MV-4-11 (cell line): ENCODE data around the gene SPNS1.

Source experiments
- DNase-seq: peaks from one replicate; lab custom pipeline; 2025; lab: John Stamatoyannopoulos, UW

SPNS1 gene

DNA sequence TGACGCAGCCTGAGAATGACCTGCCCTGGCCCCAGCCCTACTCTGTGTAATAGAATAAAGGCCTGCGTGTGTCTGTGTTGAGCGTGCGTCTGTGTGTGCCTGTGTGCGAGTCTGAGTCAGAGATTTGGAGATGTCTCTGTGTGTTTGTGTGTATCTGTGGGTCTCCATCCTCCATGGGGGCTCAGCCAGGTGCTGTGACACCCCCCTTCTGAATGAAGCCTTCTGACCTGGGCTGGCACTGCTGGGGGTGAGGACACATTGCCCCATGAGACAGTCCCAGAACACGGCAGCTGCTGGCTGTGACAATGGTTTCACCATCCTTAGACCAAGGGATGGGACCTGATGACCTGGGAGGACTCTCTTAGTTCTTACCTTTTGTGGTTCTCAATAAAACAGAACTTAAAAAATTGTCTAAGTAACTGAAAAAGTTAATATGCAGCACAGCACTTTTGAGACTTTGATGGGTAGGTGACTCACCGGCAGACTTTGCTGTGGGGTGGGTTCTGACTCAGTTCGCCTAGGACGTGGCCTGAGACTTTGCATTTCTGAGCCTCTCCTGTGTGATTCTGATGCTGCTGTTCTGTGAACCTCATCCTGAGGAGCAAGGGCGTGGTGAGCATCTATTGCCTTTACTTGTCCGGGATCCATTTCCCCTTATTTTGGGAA, 15.9 kb downstream of the SPNS1 start:
- DNase-seq = no peak

- no peak for DNase-seq
These were observed 17.1 kb downstream of the SPNS1 start for GRCh38 chr16:28991687-28992086.

GRCh38 chr16:28992496-28992895, 17.9 kb downstream of the SPNS1 start:
- DNase-seq = no peak

GRCh38 chr16:28998837-28999236, 24.3 kb downstream of the SPNS1 start:
- no peak for DNase-seq

DNA sequence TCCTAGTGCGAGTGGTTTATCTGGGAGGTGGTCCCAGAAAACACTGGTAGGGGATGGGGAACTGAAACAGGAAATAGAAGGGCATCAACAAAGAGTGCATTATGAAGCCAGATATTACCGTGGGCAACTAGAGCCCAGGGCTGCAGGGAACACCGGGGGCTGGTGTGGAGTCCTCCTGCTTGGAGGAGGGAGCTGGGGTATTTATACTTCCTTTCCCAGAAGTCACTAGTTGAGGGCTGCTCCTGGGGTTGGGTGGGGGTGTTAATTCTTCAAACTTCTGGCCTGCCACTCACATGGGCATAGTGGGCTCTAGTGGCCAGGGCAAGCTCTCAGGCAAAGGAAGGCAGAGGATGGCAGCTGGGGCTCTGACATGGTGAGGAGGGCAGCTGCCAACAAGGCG, 25.0 kb downstream of the SPNS1 start:
- DNase-seq = peak; percentile 24

DNA sequence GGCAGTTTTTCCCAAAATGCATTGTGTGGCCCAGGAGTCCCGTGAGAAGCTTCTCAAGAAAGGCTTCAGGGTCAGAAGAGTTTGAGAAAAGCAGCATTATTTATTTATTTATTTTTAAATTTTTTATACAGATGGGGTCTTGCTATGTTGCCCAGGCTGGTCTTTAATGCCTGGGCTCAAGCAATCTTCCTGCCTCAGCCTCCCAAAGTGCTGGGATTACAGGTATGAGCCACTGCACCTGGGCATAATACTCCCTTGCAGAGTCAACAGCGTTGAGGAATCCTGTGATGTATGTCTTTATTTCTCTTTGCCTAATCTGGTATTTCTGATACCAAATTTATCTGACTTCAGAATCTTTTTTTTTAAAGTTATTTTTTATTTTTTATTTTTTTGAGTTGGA, 25.4 kb downstream of the SPNS1 start:
- no peak for DNase-seq

DNA sequence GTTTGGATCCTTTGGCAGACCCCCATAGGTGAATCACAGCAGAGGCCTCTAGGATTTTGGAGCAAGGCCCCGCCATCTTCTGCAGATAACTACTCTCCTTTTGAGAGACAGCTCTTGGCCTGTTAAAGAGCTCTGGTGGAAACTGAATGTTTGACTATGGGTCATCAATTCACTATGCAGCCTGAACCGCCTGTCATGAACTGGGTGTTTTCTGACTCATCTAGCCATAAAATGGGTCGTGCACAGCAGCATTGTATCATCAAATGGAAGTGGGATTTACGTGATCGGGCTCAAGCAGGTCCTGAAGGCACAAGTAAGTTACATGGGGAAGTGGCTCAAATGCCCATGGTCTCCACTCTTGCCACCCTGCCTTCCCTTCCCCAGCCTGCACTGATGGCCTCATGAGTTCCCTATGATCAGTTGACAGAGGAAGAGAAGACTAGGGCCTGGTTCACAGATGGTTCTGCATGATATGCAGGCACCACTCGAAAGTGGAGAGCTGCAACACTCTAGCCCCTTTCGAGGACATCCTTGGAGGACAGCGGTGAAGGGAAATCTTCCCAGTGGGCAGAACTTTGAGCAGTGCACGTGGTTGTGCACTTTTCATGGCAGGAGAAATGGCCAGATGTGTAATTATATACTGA, 30.0 kb downstream of the SPNS1 start:
- DNase-seq = peak; percentile 49

- DNase-seq = peak; percentile 61
These were observed 33.4 kb downstream of the SPNS1 start for GRCh38 chr16:29007730-29008593.

DNA sequence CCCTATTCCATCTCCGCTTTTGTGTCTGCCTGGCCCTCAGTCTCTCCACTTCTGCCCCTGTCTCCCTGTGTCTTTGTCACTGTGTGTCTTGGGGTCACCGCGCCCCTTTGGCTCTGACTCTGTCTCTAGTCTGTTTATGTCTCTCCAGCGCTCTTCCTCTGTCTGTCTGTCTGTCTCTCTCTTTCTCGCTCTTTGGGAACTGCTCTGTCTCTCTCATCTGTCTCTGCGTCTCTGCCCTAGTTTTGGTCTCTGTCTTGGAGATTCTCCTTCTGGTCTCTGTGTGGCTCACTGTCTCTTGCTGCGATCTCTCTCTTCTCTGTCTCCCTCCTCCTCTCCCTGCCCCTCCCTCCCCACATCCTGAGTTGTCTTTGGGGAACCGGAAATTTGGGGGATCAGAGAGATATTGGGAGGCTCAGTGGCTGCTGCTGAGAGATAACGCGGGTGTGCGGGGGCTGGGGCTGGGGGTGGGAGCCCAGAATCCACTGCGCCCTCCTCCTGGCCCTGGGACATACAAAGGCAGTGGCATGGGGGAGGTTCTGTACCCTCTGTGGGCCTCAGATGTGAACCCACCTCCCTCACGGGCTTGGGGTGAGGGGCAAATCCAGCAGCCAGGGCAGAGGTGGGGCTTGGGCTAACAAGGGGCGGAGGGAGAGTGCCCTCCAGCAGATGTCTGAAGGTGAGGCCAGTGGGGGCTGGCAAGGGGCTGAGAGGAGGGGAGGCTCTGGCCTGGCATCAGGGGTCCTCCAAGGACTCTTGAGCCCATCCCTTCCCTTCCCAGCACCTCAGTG, 34.7 kb downstream of the SPNS1 start:
- peak; percentile 24 for DNase-seq

DNA sequence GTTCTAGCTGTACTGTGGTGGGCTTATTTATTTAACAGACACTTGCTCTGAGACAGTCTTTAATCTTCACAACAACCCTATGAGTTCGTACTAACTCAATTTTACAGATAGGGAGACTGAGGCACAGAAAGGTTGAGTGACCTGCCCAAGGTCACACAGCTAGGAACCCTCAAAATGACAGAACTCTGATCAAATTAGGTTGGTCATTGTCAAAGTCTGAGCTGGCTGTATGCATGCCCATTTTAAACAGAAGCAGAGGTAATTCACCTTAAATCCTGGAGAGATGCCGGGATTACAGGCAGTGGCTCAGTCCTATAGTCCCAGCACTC, 35.2 kb downstream of the SPNS1 start:
- no peak for DNase-seq

GRCh38 chr16:29011112-29011511, 36.5 kb downstream of the SPNS1 start:
- no peak for DNase-seq

- no peak for DNase-seq
These were observed 37.3 kb downstream of the SPNS1 start for GRCh38 chr16:29011851-29012250.

DNA sequence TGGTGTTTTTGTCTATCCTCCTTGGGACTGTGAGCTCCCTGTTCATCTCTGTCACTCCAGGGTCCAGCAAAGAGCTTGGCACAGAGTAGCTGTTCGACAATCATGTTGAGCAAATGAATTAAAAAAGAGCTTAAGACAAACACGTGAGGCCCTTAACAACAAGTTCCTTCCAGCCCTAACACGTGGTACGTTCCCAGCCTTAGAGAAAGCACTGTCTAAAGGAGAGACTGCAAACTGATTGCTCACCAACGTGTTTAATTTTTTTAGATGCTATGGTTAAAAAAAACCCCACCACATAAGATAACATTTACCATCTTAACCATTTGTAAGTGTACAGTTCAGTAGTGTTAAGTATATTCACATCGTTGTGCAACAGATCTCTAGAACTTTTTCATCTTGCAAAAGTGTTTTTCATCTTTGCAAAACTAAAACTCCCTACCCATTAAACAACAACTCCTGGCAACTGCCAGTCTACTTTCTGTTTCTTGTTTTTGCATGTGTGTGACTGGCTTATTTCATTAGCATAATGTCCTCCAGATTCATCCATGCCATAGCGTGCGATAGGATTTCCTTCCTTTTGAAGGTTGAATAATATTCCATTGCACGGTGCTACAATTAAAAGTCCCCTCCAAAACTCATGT, 38.5 kb downstream of the SPNS1 start:
- peak; percentile 36 for DNase-seq

GRCh38 chr16:29014561-29015069, 40.0 kb downstream of the SPNS1 start:
- peak; percentile 50 for DNase-seq

DNA sequence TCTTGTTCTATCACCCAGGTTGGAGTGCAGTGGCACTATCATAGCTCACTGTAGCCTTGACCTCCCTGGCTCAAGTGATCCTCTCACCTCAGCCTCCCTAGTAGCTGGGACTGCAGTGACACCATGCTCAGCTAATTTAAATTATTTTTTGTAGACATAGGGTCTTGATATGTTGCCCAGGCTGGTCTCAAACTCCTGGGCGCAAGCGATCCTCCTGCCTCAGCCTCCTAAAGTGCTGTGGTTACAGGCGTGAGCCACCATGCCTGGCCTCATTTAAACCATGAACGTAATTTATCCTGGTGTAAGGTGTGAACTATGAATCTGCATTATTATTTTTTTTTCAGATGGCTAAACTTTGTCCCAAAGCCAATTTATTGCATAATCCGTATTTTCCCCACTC, 47.6 kb downstream of the SPNS1 start:
- DNase-seq = no peak

DNA sequence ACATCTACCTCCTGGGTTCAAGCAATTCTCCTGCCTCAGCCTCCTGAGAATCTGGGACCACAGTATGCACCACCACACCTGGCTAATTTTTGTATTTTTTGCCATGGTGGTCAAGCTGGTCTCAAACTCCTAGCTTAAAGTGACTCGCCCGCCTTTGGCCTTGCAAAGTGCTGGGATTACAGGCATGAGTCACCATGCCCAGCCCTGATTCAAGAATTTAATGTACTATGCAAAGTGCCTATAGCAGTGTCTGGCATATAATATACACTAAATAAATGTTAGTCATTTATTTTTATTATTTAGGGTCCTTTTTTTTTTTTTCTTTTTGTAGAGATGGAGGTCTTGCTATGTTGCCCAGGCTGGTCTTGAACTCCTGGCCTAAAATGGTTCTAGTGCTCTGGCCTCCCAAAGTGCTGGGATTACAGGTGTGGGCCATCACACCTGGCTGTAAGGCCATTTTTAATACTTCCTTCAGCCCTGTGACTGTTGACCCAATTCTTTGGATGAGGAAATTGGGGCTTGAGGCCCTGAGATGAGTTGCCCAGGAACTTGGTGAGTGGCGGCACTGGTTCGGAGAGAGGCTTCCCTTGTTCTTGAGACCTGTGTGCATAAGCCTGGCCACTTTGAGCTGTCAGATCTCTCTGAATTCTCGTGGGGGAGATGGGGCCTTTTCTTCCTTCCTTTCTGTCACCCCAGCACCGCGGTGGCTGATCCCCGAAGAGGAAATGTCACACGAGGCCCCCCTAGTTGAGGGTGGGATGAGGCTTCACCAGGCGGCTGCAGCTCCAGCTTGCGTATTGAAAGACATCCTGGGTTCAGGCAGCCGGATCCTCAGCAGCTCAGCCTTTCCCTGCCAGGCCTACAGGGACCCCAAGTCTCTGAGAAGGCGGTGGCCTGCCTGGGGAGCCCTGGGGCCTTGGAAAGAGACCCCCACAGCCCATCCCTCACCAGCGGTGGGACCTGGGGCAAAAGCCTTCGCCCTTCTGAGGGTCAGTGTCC, 49.0 kb downstream of the SPNS1 start:
- peak; percentile 4 for DNase-seq

- no peak for DNase-seq
These were observed 49.7 kb downstream of the SPNS1 start for GRCh38 chr16:29024278-29024677.

DNA sequence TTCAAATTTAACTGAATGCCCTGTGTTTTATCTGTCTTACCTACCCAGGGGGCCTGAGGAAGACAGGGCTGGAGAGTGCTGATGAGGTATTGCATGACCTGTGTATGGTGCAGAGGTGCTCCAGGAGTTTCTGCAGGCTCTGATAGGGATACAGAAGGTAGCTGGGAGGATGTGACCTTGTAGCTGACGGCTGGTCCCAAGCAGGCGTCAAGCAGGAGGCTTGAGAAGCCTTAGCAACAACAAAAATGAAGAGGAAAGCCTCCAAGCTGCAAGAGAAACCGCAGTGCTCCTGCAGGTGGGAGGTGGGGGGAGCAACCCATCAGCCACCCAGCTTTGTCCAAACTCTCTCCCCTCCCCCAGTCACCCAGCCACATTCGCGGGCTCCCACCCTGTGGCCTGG, 50.6 kb downstream of the SPNS1 start:
- DNase-seq = no peak

DNA sequence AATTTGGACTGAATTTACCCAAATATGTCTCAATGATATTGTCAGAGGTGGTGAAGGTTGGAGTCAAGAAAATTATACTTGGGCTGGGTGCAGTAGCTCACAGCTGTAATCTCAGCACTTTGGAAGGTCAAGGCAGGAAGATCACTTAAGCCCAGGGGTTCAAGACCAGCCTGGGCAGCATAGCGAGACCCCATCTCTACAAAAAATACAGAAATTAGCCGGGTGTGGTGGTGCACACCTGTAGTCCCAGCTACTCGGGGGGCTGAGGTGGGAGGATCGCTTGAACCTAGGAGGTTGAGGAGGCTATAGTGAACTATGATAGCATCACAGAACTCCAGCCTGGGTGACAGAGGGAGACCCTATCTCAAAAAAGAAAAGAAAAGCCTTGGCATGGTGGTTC, 51.2 kb downstream of the SPNS1 start:
- DNase-seq = no peak

GRCh38 chr16:29028457-29029167, 54.0 kb downstream of the SPNS1 start:
- DNase-seq = no peak
